ENCODE measurements around the gene RTN4R.

- TF ChIP-seq REST (IDR thresholded peaks at IDR 0.05; ENCODE audit: insufficient read depth in 1 of 2, low read depth in 2 of 2, low read length in 1 of 2): no peak
- no peak for TF ChIP-seq CTCF (IDR thresholded peaks at IDR 0.05)
Observed at GRCh38 chr22:20244250-20244648, 23.9 kb downstream of the RTN4R start.

Data from Panc1 (cell line).